Spleen (tissue), 7 donors: Measurements from ENCODE around the gene MRPS9.

Source experiments
- POLR2A ChIP-seq, 3 donors: fragments of 450-650 bp; IDR thresholded peaks; one replicate each; pipeline ENCODE4 v1.5.1; 2017; ENCODE audit warnings: antibody characterized with exemption in 3 of 3, mild to moderate bottlenecking in 1 of 3
- POLR2AphosphoS5 ChIP-seq, 3 donors: sonication (generic); formaldehyde crosslinking; IDR thresholded peaks; one replicate each; pipeline ENCODE4 v1.5.1; 2017; ENCODE audit warnings: antibody characterized with exemption in 3 of 3
- TF ChIP-seq, protein P1 (sequence below), 11 experiments: fragments of 200-600 bp in 7 of 11; fragments of 450-650 bp in 4 of 11; sonication (generic) in 4 of 11; IDR thresholded peaks in 8 of 11; conservative IDR thresholded peaks in 3 of 11; 1 replicate in 7 of 11; 2 replicates in 4 of 11; pipeline versions ENCODE4 v1.4.0 to v1.8.0; 2016 to 2021; ENCODE audit warnings: antibody characterized with exemption in 11 of 11, inconsistent platforms in 4 of 11, mild to moderate bottlenecking in 1 of 11
- donor health status: DM: no; HTN: no; CAD: no; lungs with moderate emphysema.
- donor health status: DM: no; HTN: no; CAD: no.
- donor health status: DM: no; HTN: no; CAD: no.

DNA sequence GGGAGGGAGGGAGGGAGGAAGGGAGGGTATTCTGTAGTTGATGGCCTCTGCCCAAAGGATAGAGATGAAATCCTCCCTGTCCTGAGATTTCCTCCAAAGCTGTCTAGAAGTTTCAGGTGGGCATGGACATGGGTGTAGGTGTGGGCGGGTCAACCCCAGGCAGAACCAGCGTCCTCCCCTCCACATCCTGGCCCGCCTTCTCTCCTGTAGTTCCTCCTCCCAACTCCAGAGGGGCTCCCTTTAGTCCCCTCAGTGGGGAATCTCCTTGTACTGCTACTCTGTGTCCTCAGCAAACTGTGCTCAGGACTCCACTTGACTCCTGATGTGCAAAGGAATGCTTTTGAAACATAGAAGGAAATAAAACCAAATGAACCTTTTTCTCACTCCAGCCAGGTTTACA lies 88.1 kb downstream of the MRPS9 start:
- TF ChIP-seq POLR2AphosphoS5 (IDR thresholded peaks at IDR 0.05) (no peak), POLR2A (IDR thresholded peaks at IDR 0.05) (no peak)
- TF ChIP-seq, protein P1, sequence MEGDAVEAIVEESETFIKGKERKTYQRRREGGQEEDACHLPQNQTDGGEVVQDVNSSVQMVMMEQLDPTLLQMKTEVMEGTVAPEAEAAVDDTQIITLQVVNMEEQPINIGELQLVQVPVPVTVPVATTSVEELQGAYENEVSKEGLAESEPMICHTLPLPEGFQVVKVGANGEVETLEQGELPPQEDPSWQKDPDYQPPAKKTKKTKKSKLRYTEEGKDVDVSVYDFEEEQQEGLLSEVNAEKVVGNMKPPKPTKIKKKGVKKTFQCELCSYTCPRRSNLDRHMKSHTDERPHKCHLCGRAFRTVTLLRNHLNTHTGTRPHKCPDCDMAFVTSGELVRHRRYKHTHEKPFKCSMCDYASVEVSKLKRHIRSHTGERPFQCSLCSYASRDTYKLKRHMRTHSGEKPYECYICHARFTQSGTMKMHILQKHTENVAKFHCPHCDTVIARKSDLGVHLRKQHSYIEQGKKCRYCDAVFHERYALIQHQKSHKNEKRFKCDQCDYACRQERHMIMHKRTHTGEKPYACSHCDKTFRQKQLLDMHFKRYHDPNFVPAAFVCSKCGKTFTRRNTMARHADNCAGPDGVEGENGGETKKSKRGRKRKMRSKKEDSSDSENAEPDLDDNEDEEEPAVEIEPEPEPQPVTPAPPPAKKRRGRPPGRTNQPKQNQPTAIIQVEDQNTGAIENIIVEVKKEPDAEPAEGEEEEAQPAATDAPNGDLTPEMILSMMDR (IDR thresholded peaks at IDR 0.05 in 8 of 11, conservative IDR thresholded peaks at IDR 0.05 in 3 of 11), result no peak
